Ectodermal cell (in vitro differentiated cells): Measurements from ENCODE around the gene POLA1.

ENCODE experiments used
- H3K27ac ChIP-seq: 2 replicates; pipeline ENCODE4 v1.7.0; 2013; ENCODE audit warnings: mild to moderate bottlenecking, low read depth, low read length; ENCODE audit not compliant: insufficient read depth, poor library complexity, severe bottlenecking
- H3K27me3 ChIP-seq: 2 replicates; pipeline ENCODE4 v1.7.0; 2013; ENCODE audit warnings: mild to moderate bottlenecking, low read length; ENCODE audit not compliant: insufficient read depth, control insufficient read depth, poor library complexity, severe bottlenecking
- H3K36me3 ChIP-seq: one replicate; pipeline ENCODE4 v1.7.0; 2013; ENCODE audit warnings: low read length; ENCODE audit not compliant: control insufficient read depth, insufficient read depth
- H3K4me1 ChIP-seq: one replicate; pipeline ENCODE4 v1.7.0; 2013; ENCODE audit warnings: low read length; ENCODE audit not compliant: control insufficient read depth, insufficient read depth
- H3K4me3 ChIP-seq: 2 replicates; pipeline ENCODE4 v1.7.0; 2013; ENCODE audit warnings: low read depth, low read length, control low read depth; ENCODE audit not compliant: insufficient read depth
- H3K9me3 ChIP-seq: 2 replicates; pipeline ENCODE4 v1.7.0; 2013; ENCODE audit warnings: mild to moderate bottlenecking, low read length, moderate library complexity; ENCODE audit not compliant: control insufficient read depth
- WGBS, 2 experiments: methylation state at CpG; one replicate each; pipeline ENCODE4 v1.1.7; 2013; ENCODE audit warnings: missing lambda C conversion rate in 2 of 2; 5-methylcytosine and 5-hydroxymethylcytosine counted together

POLA1 gene

GRCh38 chrX:25039036-25039435 is 345.3 kb downstream of the POLA1 start:
- Histone ChIP-seq H3K27ac (no peak overlapping the region), H3K9me3 (no peaks in the 10 kb centered on the region), H3K27me3 (no peaks in the 10 kb centered on the region), H3K4me3 (no peak overlapping the region), H3K4me1 (no peaks in the 10 kb centered on the region), H3K36me3 (no peaks in the 10 kb centered on the region)
- 91 to 94% methylated on average over 10 of the region's 10 CpGs for WGBS, 2 experiments

DNA sequence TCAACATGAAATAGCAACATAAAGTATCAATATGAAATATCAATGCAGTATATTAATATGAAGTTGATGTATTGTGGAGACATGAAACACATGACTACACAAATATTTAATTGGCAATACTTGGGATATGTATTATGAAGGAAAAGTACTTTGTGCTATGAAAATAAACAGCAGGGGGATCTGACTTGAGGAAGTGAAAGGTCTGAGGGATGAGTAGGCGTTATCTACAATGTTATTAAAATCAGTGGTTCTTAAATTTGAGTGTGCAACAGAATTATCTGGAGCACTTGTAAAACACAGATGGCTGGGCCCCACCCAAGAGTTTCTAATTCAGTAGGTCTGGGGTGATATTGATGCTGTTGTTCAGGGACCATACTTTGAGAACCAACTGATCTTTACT is 349.5 kb downstream of the POLA1 start:
- no peak overlapping the region for H3K27ac ChIP-seq
- no peak overlapping the region for H3K4me3 ChIP-seq
- 93 to 100% methylated on average over 1 of the region's 1 CpG for WGBS, 2 experiments
- no peaks in the 10 kb centered on the region for H3K4me1 ChIP-seq
- no peaks in the 10 kb centered on the region for H3K9me3 ChIP-seq
- H3K36me3 ChIP-seq, result no peaks in the 10 kb centered on the region
- no peaks in the 10 kb centered on the region for H3K27me3 ChIP-seq
